Measurements from ENCODE around the gene KLK15. TPM values are rescaled to one million over a fixed set of nuclear protein-coding genes. Genes with fewer than 3 reads are reported as not detected.

Gene KLK15
- polyA plus RNA-seq, 1 donor from 2014 or later: not detected

DNA sequence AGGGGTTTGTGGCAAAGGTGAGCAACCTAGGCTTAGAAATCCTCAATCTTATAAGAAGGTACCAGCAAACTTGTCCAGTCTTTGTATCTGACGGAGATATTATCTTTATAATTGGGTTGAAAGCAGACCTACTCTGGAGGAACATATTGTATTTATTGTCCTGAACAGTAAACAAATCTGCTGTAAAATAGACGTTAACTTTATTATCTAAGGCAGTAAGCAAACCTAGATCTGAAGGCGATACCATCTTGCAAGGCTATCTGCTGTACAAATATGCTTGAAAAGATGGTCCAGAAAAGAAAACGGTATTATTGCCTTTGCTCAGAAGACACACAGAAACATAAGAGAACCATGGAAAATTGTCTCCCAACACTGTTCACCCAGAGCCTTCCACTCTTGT lies 36.1 kb upstream of the KLK15 start:
- Histone ChIP-seq H3K4me2 (ENCODE audit: low read length) (no peak overlapping the region), H3F3A (ENCODE audit: insufficient read depth, low read length, poor library complexity, severe bottlenecking) (no peaks in the 10 kb centered on the region), H3K4me3 (ENCODE audit: low read length) (no peak overlapping the region), H3K36me3 (ENCODE audit: insufficient read depth, low read length) (no peaks in the 10 kb centered on the region), H4K20me1 (ENCODE audit: insufficient read depth) (no peaks in the 10 kb centered on the region), H3K27me3 (ENCODE audit: insufficient read depth, low read depth, low read length) (no peaks in the 10 kb centered on the region), H3K9me2 (ENCODE audit: insufficient read depth, low read length) (no peaks in the 10 kb centered on the region), H3K27ac (ENCODE audit: low read length) (no peak overlapping the region), H3K79me2 (replicated peaks; ENCODE audit: insufficient read depth, low read length) (no peaks in the 10 kb centered on the region), H2AFZ (ENCODE audit: low read depth, low read length) (no peak overlapping the region), H3K9me3 (ENCODE audit: low read length) (no peaks in the 10 kb centered on the region), H3K9ac (ENCODE audit: low read length) (no peak overlapping the region)
- TF ChIP-seq, protein P1, sequence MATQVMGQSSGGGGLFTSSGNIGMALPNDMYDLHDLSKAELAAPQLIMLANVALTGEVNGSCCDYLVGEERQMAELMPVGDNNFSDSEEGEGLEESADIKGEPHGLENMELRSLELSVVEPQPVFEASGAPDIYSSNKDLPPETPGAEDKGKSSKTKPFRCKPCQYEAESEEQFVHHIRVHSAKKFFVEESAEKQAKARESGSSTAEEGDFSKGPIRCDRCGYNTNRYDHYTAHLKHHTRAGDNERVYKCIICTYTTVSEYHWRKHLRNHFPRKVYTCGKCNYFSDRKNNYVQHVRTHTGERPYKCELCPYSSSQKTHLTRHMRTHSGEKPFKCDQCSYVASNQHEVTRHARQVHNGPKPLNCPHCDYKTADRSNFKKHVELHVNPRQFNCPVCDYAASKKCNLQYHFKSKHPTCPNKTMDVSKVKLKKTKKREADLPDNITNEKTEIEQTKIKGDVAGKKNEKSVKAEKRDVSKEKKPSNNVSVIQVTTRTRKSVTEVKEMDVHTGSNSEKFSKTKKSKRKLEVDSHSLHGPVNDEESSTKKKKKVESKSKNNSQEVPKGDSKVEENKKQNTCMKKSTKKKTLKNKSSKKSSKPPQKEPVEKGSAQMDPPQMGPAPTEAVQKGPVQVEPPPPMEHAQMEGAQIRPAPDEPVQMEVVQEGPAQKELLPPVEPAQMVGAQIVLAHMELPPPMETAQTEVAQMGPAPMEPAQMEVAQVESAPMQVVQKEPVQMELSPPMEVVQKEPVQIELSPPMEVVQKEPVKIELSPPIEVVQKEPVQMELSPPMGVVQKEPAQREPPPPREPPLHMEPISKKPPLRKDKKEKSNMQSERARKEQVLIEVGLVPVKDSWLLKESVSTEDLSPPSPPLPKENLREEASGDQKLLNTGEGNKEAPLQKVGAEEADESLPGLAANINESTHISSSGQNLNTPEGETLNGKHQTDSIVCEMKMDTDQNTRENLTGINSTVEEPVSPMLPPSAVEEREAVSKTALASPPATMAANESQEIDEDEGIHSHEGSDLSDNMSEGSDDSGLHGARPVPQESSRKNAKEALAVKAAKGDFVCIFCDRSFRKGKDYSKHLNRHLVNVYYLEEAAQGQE (IDR thresholded peaks at IDR 0.05; ENCODE audit: borderline replicate concordance): no peak

DNA sequence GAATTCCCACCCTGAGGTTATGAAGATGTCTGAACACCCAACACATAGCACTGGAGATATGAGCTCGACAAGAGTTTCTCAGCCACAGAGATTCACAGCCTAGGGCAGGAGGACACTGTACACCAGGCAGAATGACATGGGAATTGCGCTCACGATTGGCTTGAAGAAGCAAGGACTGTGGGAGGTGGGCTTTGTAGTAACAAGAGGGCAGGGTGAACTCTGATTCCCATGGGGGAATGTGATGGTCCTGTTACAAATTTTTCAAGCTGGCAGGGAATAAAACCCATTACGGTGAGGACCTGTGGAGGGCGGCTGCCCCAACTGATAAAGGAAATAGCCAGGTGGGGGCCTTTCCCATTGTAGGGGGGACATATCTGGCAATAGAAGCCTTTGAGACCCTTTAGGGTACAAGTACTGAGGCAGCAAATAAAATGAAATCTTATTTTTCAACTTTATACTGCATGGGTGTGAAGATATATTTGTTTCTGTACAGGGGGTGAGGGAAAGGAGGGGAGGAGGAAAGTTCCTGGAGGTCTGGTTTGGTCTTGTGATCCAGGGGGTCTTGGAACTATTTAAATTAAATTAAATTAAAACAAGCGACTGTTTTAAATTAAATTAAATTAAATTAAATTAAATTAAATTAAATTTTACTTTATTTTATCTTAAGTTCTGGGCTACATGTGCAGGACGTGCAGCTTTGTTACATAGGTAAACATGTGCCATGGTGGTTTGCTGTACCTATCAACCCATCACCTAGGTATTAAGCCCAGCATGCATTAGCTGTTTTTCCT lies 28.3 kb upstream of the KLK15 start:
- Histone ChIP-seq H3K9ac (ENCODE audit: low read length) (no peak overlapping the region), H3K36me3 (ENCODE audit: insufficient read depth, low read length) (no peaks in the 10 kb centered on the region), H2AFZ (ENCODE audit: low read depth, low read length) (no peak overlapping the region), H3K9me3 (ENCODE audit: low read length) (no peaks in the 10 kb centered on the region), H3F3A (ENCODE audit: insufficient read depth, low read length, poor library complexity, severe bottlenecking) (no peaks in the 10 kb centered on the region), H3K27me3 (ENCODE audit: insufficient read depth, low read depth, low read length) (no peaks in the 10 kb centered on the region), H3K4me2 (ENCODE audit: low read length) (no peak overlapping the region), H3K79me2 (replicated peaks; ENCODE audit: insufficient read depth, low read length) (no peaks in the 10 kb centered on the region), H4K20me1 (ENCODE audit: insufficient read depth) (no peaks in the 10 kb centered on the region), H3K9me2 (ENCODE audit: insufficient read depth, low read length) (no peaks in the 10 kb centered on the region), H3K4me3 (ENCODE audit: low read length) (no peak overlapping the region), H3K27ac (ENCODE audit: low read length) (no peak overlapping the region)
- TF ChIP-seq CTCF (IDR thresholded peaks at IDR 0.05; ENCODE audit: poor library complexity, severe bottlenecking) (no peak), RAD21 (conservative IDR thresholded peaks at IDR 0.05) (no peak), EZH2 (IDR thresholded peaks at IDR 0.05; ENCODE audit: borderline replicate concordance, insufficient read depth, low read length, poor library complexity, severe bottlenecking) (no peak), POLR2AphosphoS5 (IDR thresholded peaks at IDR 0.05) (no peak)

- H3F3A ChIP-seq (ENCODE audit: insufficient read depth, low read length, poor library complexity, severe bottlenecking): no peaks in the 10 kb centered on the region
- no peaks in the 10 kb centered on the region for H3K79me2 ChIP-seq (replicated peaks; ENCODE audit: insufficient read depth, low read length)
- H3K36me3 ChIP-seq (ENCODE audit: insufficient read depth, low read length): no peaks in the 10 kb centered on the region
- no peak overlapping the region for H3K4me2 ChIP-seq (ENCODE audit: low read length)
- no peaks in the 10 kb centered on the region for H3K9me2 ChIP-seq (ENCODE audit: insufficient read depth, low read length)
- no peak for TF ChIP-seq SMC3 (conservative IDR thresholded peaks at IDR 0.05; ENCODE audit: poor library complexity)
- H3K4me3 ChIP-seq (ENCODE audit: low read length): no peak overlapping the region
- H3K27ac ChIP-seq (ENCODE audit: low read length): no peak overlapping the region
- H2AFZ ChIP-seq (ENCODE audit: low read depth, low read length): no peak overlapping the region
- H3K9me3 ChIP-seq (ENCODE audit: low read length): no peaks in the 10 kb centered on the region
- no peaks in the 10 kb centered on the region for H4K20me1 ChIP-seq (ENCODE audit: insufficient read depth)
- H3K9ac ChIP-seq (ENCODE audit: low read length): no peak overlapping the region
- H3K27me3 ChIP-seq (ENCODE audit: insufficient read depth, low read depth, low read length): no peaks in the 10 kb centered on the region
These were observed 27.6 kb upstream of the KLK15 start for GRCh38 chr19:50861010-50861409.

All from neural cell (in vitro differentiated cells).